SK-N-SH (cell line): ENCODE data around the gene SPATA16.

Source experiments
- EZH2phosphoT487 ChIP-seq: fragments of 200-600 bp; sonication (generic); IDR thresholded peaks from 2 replicates; pipeline ENCODE4 v1.6.1; 2017; ENCODE audit warnings: low read depth, mixed run types, mild to moderate bottlenecking, antibody characterized with exemption, moderate library complexity, borderline replicate concordance
- FOXJ3 ChIP-seq: sonication (generic); formaldehyde crosslinking; IDR thresholded peaks from 2 replicates; pipeline ENCODE4 v1.5.1; 2020; ENCODE audit warnings: mild to moderate bottlenecking, missing genetic modification reagents
- GABPA ChIP-seq: IDR thresholded peaks from 2 replicates; pipeline ENCODE4 v1.4.0; 2012; ENCODE audit warnings: low read depth, mild to moderate bottlenecking
- NRF1 ChIP-seq: IDR thresholded peaks from 2 replicates; pipeline ENCODE4 v1.6.1; 2012; ENCODE audit warnings: low read depth, mild to moderate bottlenecking, low read length
- POLR2AphosphoS5 ChIP-seq: IDR thresholded peaks from 2 replicates; pipeline ENCODE4 v1.6.1; 2012; ENCODE audit warnings: low read depth, low read length
- RAD21 ChIP-seq: IDR thresholded peaks from 2 replicates; pipeline ENCODE4 v1.6.1; 2012; ENCODE audit warnings: mild to moderate bottlenecking, low read length
- RCOR1 ChIP-seq: fragments of 150-350 bp; IDR thresholded peaks from 2 replicates; pipeline ENCODE4 v1.6.1; 2017; ENCODE audit warnings: antibody characterized with exemption, low read length
- YY1 ChIP-seq: IDR thresholded peaks from 2 replicates; pipeline ENCODE4 v1.4.0; 2012; ENCODE audit warnings: low read depth, mild to moderate bottlenecking
- TF ChIP-seq, protein P1 (sequence below): fragments of 200-600 bp; sonication (generic); IDR thresholded peaks from 2 replicates; pipeline ENCODE4 v1.6.1; 2017; ENCODE audit warnings: antibody characterized with exemption, mild to moderate bottlenecking, moderate library complexity
- TF ChIP-seq, protein P2 (sequence below): IDR thresholded peaks from 2 replicates; pipeline ENCODE4 v1.4.0; 2012; ENCODE audit warnings: low read depth, borderline replicate concordance

DNA sequence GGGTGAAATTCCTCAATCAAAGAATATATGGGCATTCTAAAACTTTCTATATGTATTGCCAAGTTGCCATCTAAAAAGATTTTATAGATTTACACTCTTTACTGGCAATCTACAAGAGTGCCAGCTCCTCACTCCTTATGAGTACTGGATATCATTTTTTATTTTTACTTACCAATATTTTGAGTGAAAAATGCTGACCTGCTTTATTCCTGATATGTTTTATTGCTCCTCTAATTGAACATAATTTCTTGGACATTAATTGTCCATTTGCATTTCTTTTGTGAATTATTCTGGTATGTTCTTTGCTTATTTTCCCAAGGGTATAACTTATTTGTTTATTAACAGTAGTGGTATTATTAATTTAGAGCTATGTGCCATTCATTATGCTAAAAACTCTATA is 293.7 kb downstream of the SPATA16 start:
- TF ChIP-seq RAD21 (no peak), EZH2phosphoT487 (no peak), GABPA (no peak), YY1 (no peak), POLR2AphosphoS5 (no peak), FOXJ3 (CRISPR knock-in tag) (no peak), NRF1 (no peak), RCOR1 (no peak)
- TF ChIP-seq, protein P1, sequence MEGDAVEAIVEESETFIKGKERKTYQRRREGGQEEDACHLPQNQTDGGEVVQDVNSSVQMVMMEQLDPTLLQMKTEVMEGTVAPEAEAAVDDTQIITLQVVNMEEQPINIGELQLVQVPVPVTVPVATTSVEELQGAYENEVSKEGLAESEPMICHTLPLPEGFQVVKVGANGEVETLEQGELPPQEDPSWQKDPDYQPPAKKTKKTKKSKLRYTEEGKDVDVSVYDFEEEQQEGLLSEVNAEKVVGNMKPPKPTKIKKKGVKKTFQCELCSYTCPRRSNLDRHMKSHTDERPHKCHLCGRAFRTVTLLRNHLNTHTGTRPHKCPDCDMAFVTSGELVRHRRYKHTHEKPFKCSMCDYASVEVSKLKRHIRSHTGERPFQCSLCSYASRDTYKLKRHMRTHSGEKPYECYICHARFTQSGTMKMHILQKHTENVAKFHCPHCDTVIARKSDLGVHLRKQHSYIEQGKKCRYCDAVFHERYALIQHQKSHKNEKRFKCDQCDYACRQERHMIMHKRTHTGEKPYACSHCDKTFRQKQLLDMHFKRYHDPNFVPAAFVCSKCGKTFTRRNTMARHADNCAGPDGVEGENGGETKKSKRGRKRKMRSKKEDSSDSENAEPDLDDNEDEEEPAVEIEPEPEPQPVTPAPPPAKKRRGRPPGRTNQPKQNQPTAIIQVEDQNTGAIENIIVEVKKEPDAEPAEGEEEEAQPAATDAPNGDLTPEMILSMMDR: no peak
- TF ChIP-seq, protein P2, sequence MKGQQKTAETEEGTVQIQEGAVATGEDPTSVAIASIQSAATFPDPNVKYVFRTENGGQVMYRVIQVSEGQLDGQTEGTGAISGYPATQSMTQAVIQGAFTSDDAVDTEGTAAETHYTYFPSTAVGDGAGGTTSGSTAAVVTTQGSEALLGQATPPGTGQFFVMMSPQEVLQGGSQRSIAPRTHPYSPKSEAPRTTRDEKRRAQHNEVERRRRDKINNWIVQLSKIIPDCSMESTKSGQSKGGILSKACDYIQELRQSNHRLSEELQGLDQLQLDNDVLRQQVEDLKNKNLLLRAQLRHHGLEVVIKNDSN: no peak
